GM23338 (cell line): ENCODE results near the gene CHST11. TPM values are rescaled to one million over a fixed set of nuclear protein-coding genes. Genes with fewer than 3 reads are reported as not detected.
A peak's percentile ranks its signal among the peaks of the same experiment; 100 is the strongest.

ENCODE experiments used
- ATAC-seq: fragments of 200-7000 bp; cut with Tn5 transposase; 3 replicates; pipeline ENCODE4 v1.9.1; 2020
- DNase-seq: peaks from one replicate; pipeline ENCODE4 v3.0.0-alpha.2; 2015; ENCODE audit warnings: low spot score
- H2AFZ ChIP-seq: fragments of 200-600 bp; sonication (generic); 2 replicates; pipeline ENCODE4 v1.8.0; 2016; ENCODE audit warnings: antibody characterized with exemption, mild to moderate bottlenecking, moderate library complexity
- H3F3A ChIP-seq: fragments of 200-600 bp; sonication (generic); replicated peaks from 2 replicates; pipeline ENCODE4 v1.8.0; 2017; ENCODE audit warnings: antibody characterized with exemption, mixed run types, low read depth
- H3K27ac ChIP-seq: fragments of 200-600 bp; sonication (generic); 2 replicates; pipeline ENCODE4 v1.6.1; 2016; ENCODE audit warnings: low read depth
- H3K27me3 ChIP-seq: fragments of 200-600 bp; sonication (generic); 2 replicates; pipeline ENCODE4 v1.8.0; 2016; ENCODE audit warnings: mild to moderate bottlenecking, mixed run types, moderate library complexity; ENCODE audit not compliant: insufficient read depth
- H3K36me3 ChIP-seq: fragments of 200-600 bp; sonication (generic); 2 replicates; pipeline ENCODE4 v1.8.0; 2016; ENCODE audit warnings: mild to moderate bottlenecking; ENCODE audit not compliant: insufficient read depth
- H3K4me1 ChIP-seq: fragments of 200-600 bp; sonication (generic); 2 replicates; pipeline ENCODE4 v1.8.0; 2016; ENCODE audit warnings: mild to moderate bottlenecking, moderate library complexity; ENCODE audit not compliant: insufficient read depth
- H3K4me2 ChIP-seq: fragments of 200-600 bp; sonication (generic); 2 replicates; pipeline ENCODE4 v1.7.1; 2017; ENCODE audit warnings: mixed run types
- H3K4me3 ChIP-seq: fragments of 200-600 bp; sonication (generic); 2 replicates; pipeline ENCODE4 v1.6.1; 2016; ENCODE audit warnings: mixed run types
- H3K79me2 ChIP-seq: fragments of 200-600 bp; sonication (generic); replicated peaks from 2 replicates; pipeline ENCODE4 v1.8.0; 2017; ENCODE audit warnings: mild to moderate bottlenecking; ENCODE audit not compliant: insufficient read depth
- H3K9me2 ChIP-seq: fragments of 200-600 bp; sonication (generic); 2 replicates; pipeline ENCODE4 v1.8.0; 2017; ENCODE audit not compliant: insufficient read depth
- H4K20me1 ChIP-seq: fragments of 200-600 bp; sonication (generic); replicated peaks from 2 replicates; pipeline ENCODE4 v1.8.0; 2017; ENCODE audit warnings: mild to moderate bottlenecking; ENCODE audit not compliant: insufficient read depth
- H3K27ac Mint-ChIP-seq: 2 replicates; pipeline ENCODE4 v1.8.0; 2020; ENCODE audit warnings: inconsistent platforms, mild to moderate bottlenecking, moderate library complexity, mixed read lengths
- H3K27me3 Mint-ChIP-seq: 3 replicates; pipeline ENCODE4 v1.8.0; 2022; ENCODE audit warnings: low read depth, mild to moderate bottlenecking, moderate library complexity, mixed read lengths, inconsistent platforms; ENCODE audit not compliant: insufficient read depth, poor library complexity
- H3K36me3 Mint-ChIP-seq: 3 replicates; pipeline ENCODE4 v1.8.0; 2021; ENCODE audit warnings: low read depth, mild to moderate bottlenecking, inconsistent platforms, moderate library complexity, mixed read lengths
- H3K4me1 Mint-ChIP-seq: 3 replicates; pipeline ENCODE4 v1.8.0; 2020; ENCODE audit warnings: mild to moderate bottlenecking, inconsistent platforms, mixed read lengths
- H3K4me3 Mint-ChIP-seq: 3 replicates; pipeline ENCODE4 v1.8.0; 2021; ENCODE audit warnings: moderate library complexity, mild to moderate bottlenecking, inconsistent platforms, mixed read lengths
- H3K9me3 Mint-ChIP-seq: 3 replicates; pipeline ENCODE4 v1.8.0; 2020; ENCODE audit warnings: moderate library complexity, mild to moderate bottlenecking, inconsistent platforms, mixed read lengths
- CREB1 ChIP-seq: fragments of 250-450 bp; sonication (Bioruptor Pico); IDR thresholded peaks from 2 replicates; pipeline ENCODE4 v1.5.0; 2020; ENCODE audit warnings: low read depth, mild to moderate bottlenecking, moderate library complexity
- EZH2 ChIP-seq: fragments of 200-600 bp; sonication (generic); IDR thresholded peaks from one replicate; pipeline ENCODE4 v1.8.0; 2017; ENCODE audit warnings: antibody characterized with exemption, mild to moderate bottlenecking, low read depth; ENCODE audit not compliant: unreplicated experiment
- EZH2phosphoT487 ChIP-seq: fragments of 200-600 bp; sonication (generic); IDR thresholded peaks from one replicate; pipeline ENCODE4 v1.8.1; 2018; ENCODE audit warnings: antibody characterized with exemption; ENCODE audit not compliant: unreplicated experiment
- JUNB ChIP-seq: IDR thresholded peaks from one replicate; pipeline ENCODE4 v1.6.1; 2016; ENCODE audit warnings: antibody characterized with exemption; ENCODE audit not compliant: unreplicated experiment
- NANOG ChIP-seq: IDR thresholded peaks from 2 replicates; pipeline ENCODE4 v1.6.1; 2016; ENCODE audit warnings: antibody characterized with exemption, borderline replicate concordance
- POLR2AphosphoS5 ChIP-seq: IDR thresholded peaks from 2 replicates; pipeline ENCODE4 v1.6.1; 2016; ENCODE audit warnings: antibody characterized with exemption, low read depth
- STAT1 ChIP-seq: IDR thresholded peaks from one replicate; pipeline ENCODE4 v1.6.1; 2016; ENCODE audit warnings: antibody characterized with exemption; ENCODE audit not compliant: unreplicated experiment
- ZNF114 ChIP-seq: fragments of 250-450 bp; sonication (Bioruptor Pico); IDR thresholded peaks from 2 replicates; pipeline ENCODE4 v1.5.0; 2020; ENCODE audit warnings: mild to moderate bottlenecking, moderate library complexity
- polyA plus RNA-seq: library from polyadenylated mRNA; unstranded; fragments of >200 nt; fragmentation: Nextera tagmentation; extraction: Ambion mirVana; gene quantifications from 2 replicates; pipeline ENCODE4 v1.2.1, GENCODE V29; 2016
- total RNA-seq: library from RNA; depleted of rRNA; stranded (reverse); fragments of >200 nt; shearing (Covaris generic); gene quantifications from 2 replicates; pipeline ENCODE4 v1.2.3, GENCODE V29; 2014
- TF ChIP-seq, protein P1 (sequence below): IDR thresholded peaks from one replicate; pipeline ENCODE4 v1.6.1; 2018; ENCODE audit warnings: antibody characterized with exemption; ENCODE audit not compliant: unreplicated experiment
- TF ChIP-seq, protein P2 (sequence below): fragments of 250-450 bp; sonication (Bioruptor Pico); IDR thresholded peaks from 2 replicates; pipeline ENCODE4 v1.5.0; 2020; ENCODE audit warnings: mild to moderate bottlenecking, moderate library complexity

Gene CHST11
- total and polyA plus RNA-seq, 2 experiments from 2014 or later = 7.7 to 25.7 TPM

DNA sequence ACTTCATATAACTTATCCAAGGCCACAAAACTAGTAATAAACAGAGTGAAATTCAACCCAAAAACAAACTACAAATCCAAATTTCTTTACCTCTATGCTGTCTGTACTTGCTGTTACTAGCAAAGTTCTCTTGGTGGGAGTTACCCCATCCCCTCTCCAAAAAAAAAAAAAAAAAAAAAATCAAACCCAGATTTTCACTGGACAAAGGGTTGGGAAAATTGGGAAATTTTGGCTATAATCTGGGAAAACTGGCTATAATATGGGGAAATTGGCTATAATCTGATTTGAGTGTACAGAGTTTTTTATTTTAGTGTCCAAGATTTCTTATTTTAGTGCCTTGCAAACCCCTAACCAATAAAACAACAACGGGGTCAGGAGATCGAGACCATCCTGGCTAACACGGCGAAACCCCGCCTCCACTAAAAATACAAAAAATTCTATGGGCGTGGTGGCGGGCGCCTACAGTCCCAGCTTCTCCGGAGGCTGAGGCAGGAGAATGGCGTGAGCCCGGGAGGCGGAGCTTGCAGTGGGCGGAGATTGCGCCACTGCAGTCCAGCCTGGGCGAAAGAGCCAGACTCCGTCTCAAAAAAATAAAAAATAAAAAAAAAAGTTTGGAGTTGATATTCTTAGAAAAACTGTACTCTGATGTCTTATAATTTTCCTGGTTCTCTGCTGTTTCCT, 148.4 kb downstream of the CHST11 start:
- no peak overlapping the region for H2AFZ ChIP-seq
- peaks cover 15% of the 10 kb centered on the region; the same call in 1 of the 2 replicates for H3K4me1 ChIP-seq
- DNase-seq (peak; percentile 49), ATAC-seq (peak; percentile 78)
- H3K4me3 ChIP-seq = no peak overlapping the region
- H3K9me2 ChIP-seq = no peaks in the 10 kb centered on the region
- Mint-ChIP-seq H3K27ac (0 out of 2 replicates have a peak overlapping the region, but pooled peaks have one; percentile 27), H3K4me1 (peaks cover 22% of the 10 kb centered on the region), H3K9me3 (no peaks in the 10 kb centered on the region), H3K27me3 (peaks cover 3% of the 10 kb centered on the region), H3K36me3 (peaks cover 4% of the 10 kb centered on the region; the same call in 1 of the 3 replicates), H3K4me3 (peak overlapping the region; percentile 50; the same call in 2 of the 3 replicates)
- H3K4me2 ChIP-seq = peak overlapping the region; percentile 4; the same call in 1 of the 2 replicates
- H3K79me2 ChIP-seq = no peaks in the 10 kb centered on the region
- peak overlapping the region; percentile 3; the same call in 1 of the 2 replicates for H3K27ac ChIP-seq
- no peak for TF ChIP-seq EZH2phosphoT487
- no peaks in the 10 kb centered on the region for H3K36me3 ChIP-seq
- H4K20me1 ChIP-seq = no peaks in the 10 kb centered on the region; the same call in 1 of the 2 replicates
- H3F3A ChIP-seq = no peaks in the 10 kb centered on the region
- no peaks in the 10 kb centered on the region for H3K27me3 ChIP-seq

DNA sequence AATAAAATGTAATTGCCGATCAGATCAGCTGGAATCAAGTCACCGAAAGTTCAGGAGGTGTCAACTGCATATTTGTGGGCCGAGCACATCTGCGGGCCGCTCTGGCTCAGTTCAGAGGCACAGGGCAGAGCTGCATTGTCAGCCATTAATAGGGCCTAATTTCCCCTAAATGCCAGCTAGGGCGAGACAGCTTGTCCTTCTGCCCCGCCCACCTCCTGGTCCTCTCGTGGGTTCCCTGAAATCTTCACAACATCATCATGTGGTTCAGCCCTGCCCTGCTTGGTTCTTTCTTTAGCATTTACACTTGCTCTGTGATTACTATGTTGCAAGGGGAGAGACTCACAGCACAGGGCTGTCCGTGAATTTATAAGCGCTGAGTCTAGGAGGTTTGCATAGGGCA, 148.9 kb downstream of the CHST11 start:
- H2AFZ ChIP-seq = no peak overlapping the region
- H3K79me2 ChIP-seq = no peaks in the 10 kb centered on the region
- Mint-ChIP-seq H3K27ac (peak overlapping the region; percentile 27; the same call in 1 of the 2 replicates), H3K4me1 (peaks cover 22% of the 10 kb centered on the region), H3K4me3 (peak overlapping the region; percentile 50; the same call in 2 of the 3 replicates), H3K27me3 (peaks cover 3% of the 10 kb centered on the region), H3K36me3 (peaks cover 4% of the 10 kb centered on the region; the same call in 1 of the 3 replicates), H3K9me3 (no peaks in the 10 kb centered on the region)
- peaks cover 15% of the 10 kb centered on the region; the same call in 1 of the 2 replicates for H3K4me1 ChIP-seq
- no peaks in the 10 kb centered on the region; the same call in 1 of the 2 replicates for H4K20me1 ChIP-seq
- no peaks in the 10 kb centered on the region for H3K27me3 ChIP-seq
- H3K4me3 ChIP-seq = no peak overlapping the region
- H3K9me2 ChIP-seq = no peaks in the 10 kb centered on the region
- peak overlapping the region; percentile 3; the same call in 1 of the 2 replicates for H3K27ac ChIP-seq
- ATAC-seq (peak; percentile 88), DNase-seq (peak; percentile 36)
- H3K36me3 ChIP-seq = no peaks in the 10 kb centered on the region
- H3F3A ChIP-seq = no peaks in the 10 kb centered on the region
- peak overlapping the region; percentile 4; the same call in 1 of the 2 replicates for H3K4me2 ChIP-seq
- TF ChIP-seq NANOG (no peak), STAT1 (no peak), POLR2AphosphoS5 (no peak), CREB1 (no peak), JUNB (no peak), EZH2phosphoT487 (no peak), EZH2 (no peak), ZNF114 (CRISPR knock-in tag) (no peak)
- TF ChIP-seq, protein P1, sequence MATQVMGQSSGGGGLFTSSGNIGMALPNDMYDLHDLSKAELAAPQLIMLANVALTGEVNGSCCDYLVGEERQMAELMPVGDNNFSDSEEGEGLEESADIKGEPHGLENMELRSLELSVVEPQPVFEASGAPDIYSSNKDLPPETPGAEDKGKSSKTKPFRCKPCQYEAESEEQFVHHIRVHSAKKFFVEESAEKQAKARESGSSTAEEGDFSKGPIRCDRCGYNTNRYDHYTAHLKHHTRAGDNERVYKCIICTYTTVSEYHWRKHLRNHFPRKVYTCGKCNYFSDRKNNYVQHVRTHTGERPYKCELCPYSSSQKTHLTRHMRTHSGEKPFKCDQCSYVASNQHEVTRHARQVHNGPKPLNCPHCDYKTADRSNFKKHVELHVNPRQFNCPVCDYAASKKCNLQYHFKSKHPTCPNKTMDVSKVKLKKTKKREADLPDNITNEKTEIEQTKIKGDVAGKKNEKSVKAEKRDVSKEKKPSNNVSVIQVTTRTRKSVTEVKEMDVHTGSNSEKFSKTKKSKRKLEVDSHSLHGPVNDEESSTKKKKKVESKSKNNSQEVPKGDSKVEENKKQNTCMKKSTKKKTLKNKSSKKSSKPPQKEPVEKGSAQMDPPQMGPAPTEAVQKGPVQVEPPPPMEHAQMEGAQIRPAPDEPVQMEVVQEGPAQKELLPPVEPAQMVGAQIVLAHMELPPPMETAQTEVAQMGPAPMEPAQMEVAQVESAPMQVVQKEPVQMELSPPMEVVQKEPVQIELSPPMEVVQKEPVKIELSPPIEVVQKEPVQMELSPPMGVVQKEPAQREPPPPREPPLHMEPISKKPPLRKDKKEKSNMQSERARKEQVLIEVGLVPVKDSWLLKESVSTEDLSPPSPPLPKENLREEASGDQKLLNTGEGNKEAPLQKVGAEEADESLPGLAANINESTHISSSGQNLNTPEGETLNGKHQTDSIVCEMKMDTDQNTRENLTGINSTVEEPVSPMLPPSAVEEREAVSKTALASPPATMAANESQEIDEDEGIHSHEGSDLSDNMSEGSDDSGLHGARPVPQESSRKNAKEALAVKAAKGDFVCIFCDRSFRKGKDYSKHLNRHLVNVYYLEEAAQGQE = no peak
- TF ChIP-seq, protein P2, sequence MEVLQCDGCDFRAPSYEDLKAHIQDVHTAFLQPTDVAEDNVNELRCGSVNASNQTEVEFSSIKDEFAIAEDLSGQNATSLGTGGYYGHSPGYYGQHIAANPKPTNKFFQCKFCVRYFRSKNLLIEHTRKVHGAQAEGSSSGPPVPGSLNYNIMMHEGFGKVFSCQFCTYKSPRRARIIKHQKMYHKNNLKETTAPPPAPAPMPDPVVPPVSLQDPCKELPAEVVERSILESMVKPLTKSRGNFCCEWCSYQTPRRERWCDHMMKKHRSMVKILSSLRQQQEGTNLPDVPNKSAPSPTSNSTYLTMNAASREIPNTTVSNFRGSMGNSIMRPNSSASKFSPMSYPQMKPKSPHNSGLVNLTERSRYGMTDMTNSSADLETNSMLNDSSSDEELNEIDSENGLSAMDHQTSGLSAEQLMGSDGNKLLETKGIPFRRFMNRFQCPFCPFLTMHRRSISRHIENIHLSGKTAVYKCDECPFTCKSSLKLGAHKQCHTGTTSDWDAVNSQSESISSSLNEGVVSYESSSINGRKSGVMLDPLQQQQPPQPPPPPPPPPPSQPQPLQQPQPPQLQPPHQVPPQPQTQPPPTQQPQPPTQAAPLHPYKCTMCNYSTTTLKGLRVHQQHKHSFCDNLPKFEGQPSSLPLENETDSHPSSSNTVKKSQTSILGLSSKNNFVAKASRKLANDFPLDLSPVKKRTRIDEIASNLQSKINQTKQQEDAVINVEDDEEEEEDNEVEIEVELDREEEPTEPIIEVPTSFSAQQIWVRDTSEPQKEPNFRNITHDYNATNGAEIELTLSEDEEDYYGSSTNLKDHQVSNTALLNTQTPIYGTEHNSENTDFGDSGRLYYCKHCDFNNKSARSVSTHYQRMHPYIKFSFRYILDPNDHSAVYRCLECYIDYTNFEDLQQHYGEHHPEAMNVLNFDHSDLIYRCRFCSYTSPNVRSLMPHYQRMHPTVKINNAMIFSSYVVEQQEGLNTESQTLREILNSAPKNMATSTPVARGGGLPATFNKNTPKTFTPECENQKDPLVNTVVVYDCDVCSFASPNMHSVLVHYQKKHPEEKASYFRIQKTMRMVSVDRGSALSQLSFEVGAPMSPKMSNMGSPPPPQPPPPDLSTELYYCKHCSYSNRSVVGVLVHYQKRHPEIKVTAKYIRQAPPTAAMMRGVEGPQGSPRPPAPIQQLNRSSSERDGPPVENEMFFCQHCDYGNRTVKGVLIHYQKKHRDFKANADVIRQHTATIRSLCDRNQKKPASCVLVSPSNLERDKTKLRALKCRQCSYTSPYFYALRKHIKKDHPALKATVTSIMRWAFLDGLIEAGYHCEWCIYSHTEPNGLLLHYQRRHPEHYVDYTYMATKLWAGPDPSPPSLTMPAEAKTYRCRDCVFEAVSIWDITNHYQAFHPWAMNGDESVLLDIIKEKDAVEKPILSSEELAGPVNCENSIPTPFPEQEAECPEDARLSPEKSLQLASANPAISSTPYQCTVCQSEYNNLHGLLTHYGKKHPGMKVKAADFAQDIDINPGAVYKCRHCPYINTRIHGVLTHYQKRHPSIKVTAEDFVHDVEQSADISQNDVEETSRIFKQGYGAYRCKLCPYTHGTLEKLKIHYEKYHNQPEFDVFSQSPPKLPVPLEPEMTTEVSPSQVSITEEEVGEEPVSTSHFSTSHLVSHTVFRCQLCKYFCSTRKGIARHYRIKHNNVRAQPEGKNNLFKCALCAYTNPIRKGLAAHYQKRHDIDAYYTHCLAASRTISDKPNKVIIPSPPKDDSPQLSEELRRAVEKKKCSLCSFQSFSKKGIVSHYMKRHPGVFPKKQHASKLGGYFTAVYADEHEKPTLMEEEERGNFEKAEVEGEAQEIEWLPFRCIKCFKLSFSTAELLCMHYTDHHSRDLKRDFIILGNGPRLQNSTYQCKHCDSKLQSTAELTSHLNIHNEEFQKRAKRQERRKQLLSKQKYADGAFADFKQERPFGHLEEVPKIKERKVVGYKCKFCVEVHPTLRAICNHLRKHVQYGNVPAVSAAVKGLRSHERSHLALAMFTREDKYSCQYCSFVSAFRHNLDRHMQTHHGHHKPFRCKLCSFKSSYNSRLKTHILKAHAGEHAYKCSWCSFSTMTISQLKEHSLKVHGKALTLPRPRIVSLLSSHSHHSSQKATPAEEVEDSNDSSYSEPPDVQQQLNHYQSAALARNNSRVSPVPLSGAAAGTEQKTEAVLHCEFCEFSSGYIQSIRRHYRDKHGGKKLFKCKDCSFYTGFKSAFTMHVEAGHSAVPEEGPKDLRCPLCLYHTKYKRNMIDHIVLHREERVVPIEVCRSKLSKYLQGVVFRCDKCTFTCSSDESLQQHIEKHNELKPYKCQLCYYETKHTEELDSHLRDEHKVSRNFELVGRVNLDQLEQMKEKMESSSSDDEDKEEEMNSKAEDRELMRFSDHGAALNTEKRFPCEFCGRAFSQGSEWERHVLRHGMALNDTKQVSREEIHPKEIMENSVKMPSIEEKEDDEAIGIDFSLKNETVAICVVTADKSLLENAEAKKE = no peak
